ENCODE data around the gene PHLDA3.

The PHLDA3 gene

DNA sequence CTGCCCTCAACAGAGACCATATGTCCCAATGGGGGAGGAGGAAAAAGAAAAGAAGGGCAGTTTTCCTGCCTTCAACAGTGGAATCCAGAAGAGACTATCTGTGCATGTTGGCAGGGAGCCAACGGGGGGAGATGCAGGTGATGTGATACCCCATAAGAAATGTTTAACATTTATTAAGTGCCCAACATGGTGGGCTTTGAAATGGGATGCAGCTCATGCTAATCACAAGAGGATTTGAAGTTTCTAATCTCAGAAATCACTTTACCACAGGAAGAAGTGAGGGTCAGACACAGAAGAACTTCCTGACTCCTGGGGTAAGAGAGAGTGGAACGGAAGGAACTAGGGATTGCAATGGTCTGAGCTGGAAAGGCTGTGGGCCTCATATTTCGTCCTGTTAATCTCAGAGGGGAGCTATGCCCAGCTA is 21.7 kb upstream of the PHLDA3 start:
- Histone ChIP-seq H3K9ac (ENCODE audit: low read depth, low read length, poor library complexity, severe bottlenecking) (no peak overlapping the region), H4K20me1 (ENCODE audit: insufficient read depth, low read length, poor library complexity, severe bottlenecking) (no peaks in the 10 kb centered on the region), H3F3A (ENCODE audit: low read depth) (no peaks in the 10 kb centered on the region), H3K79me2 (ENCODE audit: insufficient read depth, low read length) (no peaks in the 10 kb centered on the region; the same call in 1 of the 2 replicates), H3K27me3 (ENCODE audit: insufficient read depth, low read length, poor library complexity, severe bottlenecking) (no peaks in the 10 kb centered on the region), H3K36me3 (ENCODE audit: insufficient read depth, low read length) (peaks cover 82% of the 10 kb centered on the region; the same call in 1 of the 2 replicates), H3K9me2 (replicated peaks; ENCODE audit: low read depth, low read length) (no peaks in the 10 kb centered on the region), H3K4me3 (ENCODE audit: low read length, poor library complexity, severe bottlenecking) (no peak overlapping the region), H3K4me2 (ENCODE audit: low read depth, low read length, poor library complexity, severe bottlenecking) (no peak overlapping the region), H3K4me1 (ENCODE audit: insufficient read depth, low read length, poor library complexity, severe bottlenecking) (peaks cover 8% of the 10 kb centered on the region), H2AFZ (ENCODE audit: low read length) (no peak overlapping the region), H3K9me3 (ENCODE audit: insufficient read depth, low read depth, low read length) (no peaks in the 10 kb centered on the region)
- no peak for TF ChIP-seq EZH2phosphoT487 (IDR thresholded peaks at IDR 0.05; ENCODE audit: borderline replicate concordance)
- TF ChIP-seq, protein P1, sequence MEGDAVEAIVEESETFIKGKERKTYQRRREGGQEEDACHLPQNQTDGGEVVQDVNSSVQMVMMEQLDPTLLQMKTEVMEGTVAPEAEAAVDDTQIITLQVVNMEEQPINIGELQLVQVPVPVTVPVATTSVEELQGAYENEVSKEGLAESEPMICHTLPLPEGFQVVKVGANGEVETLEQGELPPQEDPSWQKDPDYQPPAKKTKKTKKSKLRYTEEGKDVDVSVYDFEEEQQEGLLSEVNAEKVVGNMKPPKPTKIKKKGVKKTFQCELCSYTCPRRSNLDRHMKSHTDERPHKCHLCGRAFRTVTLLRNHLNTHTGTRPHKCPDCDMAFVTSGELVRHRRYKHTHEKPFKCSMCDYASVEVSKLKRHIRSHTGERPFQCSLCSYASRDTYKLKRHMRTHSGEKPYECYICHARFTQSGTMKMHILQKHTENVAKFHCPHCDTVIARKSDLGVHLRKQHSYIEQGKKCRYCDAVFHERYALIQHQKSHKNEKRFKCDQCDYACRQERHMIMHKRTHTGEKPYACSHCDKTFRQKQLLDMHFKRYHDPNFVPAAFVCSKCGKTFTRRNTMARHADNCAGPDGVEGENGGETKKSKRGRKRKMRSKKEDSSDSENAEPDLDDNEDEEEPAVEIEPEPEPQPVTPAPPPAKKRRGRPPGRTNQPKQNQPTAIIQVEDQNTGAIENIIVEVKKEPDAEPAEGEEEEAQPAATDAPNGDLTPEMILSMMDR (conservative IDR thresholded peaks at IDR 0.05; ENCODE audit: low read length): no peak

GRCh38 chr1:201489643-201490261 is 20.8 kb upstream of the PHLDA3 start:
- Histone ChIP-seq H3K9me2 (replicated peaks; ENCODE audit: low read depth, low read length) (no peaks in the 10 kb centered on the region), H3K4me3 (ENCODE audit: low read length, poor library complexity, severe bottlenecking) (no peak overlapping the region), H2AFZ (ENCODE audit: low read length) (no peak overlapping the region), H3F3A (ENCODE audit: low read depth) (no peaks in the 10 kb centered on the region), H3K9me3 (ENCODE audit: insufficient read depth, low read depth, low read length) (no peaks in the 10 kb centered on the region), H3K9ac (ENCODE audit: low read depth, low read length, poor library complexity, severe bottlenecking) (no peak overlapping the region), H3K79me2 (ENCODE audit: insufficient read depth, low read length) (no peaks in the 10 kb centered on the region; the same call in 1 of the 2 replicates), H4K20me1 (ENCODE audit: insufficient read depth, low read length, poor library complexity, severe bottlenecking) (no peaks in the 10 kb centered on the region), H3K4me2 (ENCODE audit: low read depth, low read length, poor library complexity, severe bottlenecking) (no peak overlapping the region), H3K27me3 (ENCODE audit: insufficient read depth, low read length, poor library complexity, severe bottlenecking) (no peaks in the 10 kb centered on the region), H3K36me3 (ENCODE audit: insufficient read depth, low read length) (peaks cover 82% of the 10 kb centered on the region; the same call in 1 of the 2 replicates), H3K4me1 (ENCODE audit: insufficient read depth, low read length, poor library complexity, severe bottlenecking) (peaks cover 8% of the 10 kb centered on the region)
- TF ChIP-seq, protein P1 (conservative IDR thresholded peaks at IDR 0.05; ENCODE audit: low read length): no peak
- no peak for TF ChIP-seq EZH2phosphoT487 (IDR thresholded peaks at IDR 0.05; ENCODE audit: borderline replicate concordance)

DNA sequence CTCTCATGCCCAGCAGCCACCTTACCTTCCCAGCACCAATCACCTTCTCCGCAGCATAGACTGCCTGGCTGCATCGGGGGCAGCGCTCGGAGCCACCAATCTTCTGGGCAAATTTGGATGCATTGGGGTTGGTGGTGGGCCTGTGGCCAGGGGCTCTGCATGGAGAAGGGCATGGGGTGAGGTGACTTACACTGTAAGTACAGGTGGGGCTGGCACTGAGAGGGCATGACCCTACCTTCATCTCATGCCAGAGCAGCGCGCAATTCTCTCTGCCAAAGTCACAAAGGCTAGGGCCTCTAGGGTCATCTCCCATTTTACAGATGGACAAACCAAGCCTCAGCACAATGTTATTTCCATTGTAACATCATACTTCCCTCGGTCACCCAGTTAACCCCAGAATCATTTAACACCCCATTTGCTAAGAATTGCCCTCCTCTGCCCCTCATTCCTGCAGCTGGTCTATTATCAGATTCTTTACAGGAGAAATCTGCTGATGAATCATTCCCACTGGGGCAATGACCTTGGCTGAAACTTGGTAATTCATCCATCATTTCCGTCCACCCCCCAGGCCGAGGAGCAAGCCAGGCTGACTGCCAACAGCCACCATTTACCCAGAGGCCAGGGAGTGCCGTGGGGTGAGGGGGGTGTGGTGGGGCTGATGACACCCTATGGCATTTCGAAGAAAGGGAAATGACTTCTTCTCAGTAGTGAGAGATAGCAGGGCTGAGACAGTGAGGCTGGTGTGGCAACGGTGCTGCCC is 20.0 kb upstream of the PHLDA3 start:
- no peaks in the 10 kb centered on the region; the same call in 1 of the 2 replicates for H3K79me2 ChIP-seq (ENCODE audit: insufficient read depth, low read length)
- no peaks in the 10 kb centered on the region for H3F3A ChIP-seq (ENCODE audit: low read depth)
- peaks cover 82% of the 10 kb centered on the region; the same call in 1 of the 2 replicates for H3K36me3 ChIP-seq (ENCODE audit: insufficient read depth, low read length)
- H3K4me1 ChIP-seq (ENCODE audit: insufficient read depth, low read length, poor library complexity, severe bottlenecking): peaks cover 8% of the 10 kb centered on the region
- H2AFZ ChIP-seq (ENCODE audit: low read length): no peak overlapping the region
- no peaks in the 10 kb centered on the region for H4K20me1 ChIP-seq (ENCODE audit: insufficient read depth, low read length, poor library complexity, severe bottlenecking)
- no peak overlapping the region for H3K4me3 ChIP-seq (ENCODE audit: low read length, poor library complexity, severe bottlenecking)
- no peaks in the 10 kb centered on the region for H3K27me3 ChIP-seq (ENCODE audit: insufficient read depth, low read length, poor library complexity, severe bottlenecking)
- H3K4me2 ChIP-seq (ENCODE audit: low read depth, low read length, poor library complexity, severe bottlenecking): no peak overlapping the region
- no peak for TF ChIP-seq EZH2phosphoT487 (IDR thresholded peaks at IDR 0.05; ENCODE audit: borderline replicate concordance)
- TF ChIP-seq, protein P1 (conservative IDR thresholded peaks at IDR 0.05; ENCODE audit: low read length): no peak
- H3K9me2 ChIP-seq (replicated peaks; ENCODE audit: low read depth, low read length): no peaks in the 10 kb centered on the region
- no peaks in the 10 kb centered on the region for H3K9me3 ChIP-seq (ENCODE audit: insufficient read depth, low read depth, low read length)
- no peak overlapping the region for H3K9ac ChIP-seq (ENCODE audit: low read depth, low read length, poor library complexity, severe bottlenecking)
